Stimulated activated CD8-positive, alpha-beta memory T cell treated with anti-CD3 and anti-CD28 coated beads, Interleukin-4, amount 100 ng/mL, for 24 hours (primary cell): ENCODE results near the gene SLC23A1.
"Not testable (repeated sequence)": the region's sequence is repeated elsewhere in the genome, so short reads cannot be mapped to it uniquely, and the experiment has no call there.

Experiments
- DNase-seq: peaks from one replicate; pipeline ENCODE4 v3.0.0-alpha.2; 2020; ENCODE audit warnings: low read depth

Gene SLC23A1

GRCh38 chr5:139383275-139383992 is at the start of gene SLC23A1:
TSS of gene SLC23A1 (minus strand) at chr5:139383297. CDS start at chr5:139383253, 44 bp downstream.
- DNase-seq: no peak

DNA sequence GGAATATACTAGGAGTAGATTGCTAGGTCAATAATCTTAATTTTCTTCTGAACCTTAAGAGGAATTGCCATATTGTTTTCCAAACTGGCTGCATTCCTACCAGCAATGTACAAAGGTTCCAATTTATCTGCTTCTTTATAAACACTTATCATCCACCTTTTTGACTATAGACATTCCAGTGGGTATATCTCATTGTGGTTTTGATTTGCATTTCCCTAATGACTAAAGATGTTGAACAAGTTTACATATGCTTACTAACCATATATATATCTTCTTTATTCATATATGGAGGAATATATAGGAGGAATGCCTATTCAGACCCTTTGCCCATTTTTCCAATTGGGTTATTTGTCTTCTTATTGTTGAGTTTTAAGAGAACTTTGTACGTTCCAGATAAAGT is 48.6 kb upstream of the SLC23A1 start:
- DNase-seq: no peak

- DNase-seq: no peak
These were observed 46.9 kb upstream of the SLC23A1 start for GRCh38 chr5:139430015-139430414.

- no peak for DNase-seq
These were observed 43.2 kb upstream of the SLC23A1 start for GRCh38 chr5:139426203-139426885.

GRCh38 chr5:139425497-139425896 is 42.4 kb upstream of the SLC23A1 start:
- no peak for DNase-seq

- DNase-seq: no peak
These were observed 39.3 kb upstream of the SLC23A1 start for GRCh38 chr5:139422307-139422893.

GRCh38 chr5:139419226-139420192 is 36.4 kb upstream of the SLC23A1 start:
- no peak for DNase-seq

DNA sequence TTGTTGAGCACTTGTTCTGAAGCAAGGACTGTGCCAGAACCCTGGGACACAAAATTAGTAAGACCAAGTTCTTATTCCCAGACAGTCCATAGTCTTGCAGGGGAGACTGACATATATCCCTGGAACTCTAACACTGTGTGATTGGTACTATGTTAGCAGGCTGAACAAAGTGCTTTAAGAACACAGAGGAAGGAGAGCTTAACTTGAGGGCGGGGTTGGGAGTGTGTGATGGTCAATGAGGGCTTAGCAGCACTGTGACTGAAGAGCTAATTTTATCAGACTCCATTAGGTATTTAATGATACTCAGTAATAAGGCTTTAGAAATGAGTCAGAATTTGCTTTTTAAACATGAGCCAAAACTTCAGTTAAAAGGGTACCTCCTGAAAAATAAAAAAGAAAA is 35.7 kb upstream of the SLC23A1 start:
- DNase-seq: no peak

- DNase-seq: no peak
These were observed 34.1 kb upstream of the SLC23A1 start for GRCh38 chr5:139417214-139417613.

GRCh38 chr5:139416651-139417050 is 33.6 kb upstream of the SLC23A1 start:
- DNase-seq: no peak

GRCh38 chr5:139415869-139416268 is 32.8 kb upstream of the SLC23A1 start:
- DNase-seq: no peak

DNA sequence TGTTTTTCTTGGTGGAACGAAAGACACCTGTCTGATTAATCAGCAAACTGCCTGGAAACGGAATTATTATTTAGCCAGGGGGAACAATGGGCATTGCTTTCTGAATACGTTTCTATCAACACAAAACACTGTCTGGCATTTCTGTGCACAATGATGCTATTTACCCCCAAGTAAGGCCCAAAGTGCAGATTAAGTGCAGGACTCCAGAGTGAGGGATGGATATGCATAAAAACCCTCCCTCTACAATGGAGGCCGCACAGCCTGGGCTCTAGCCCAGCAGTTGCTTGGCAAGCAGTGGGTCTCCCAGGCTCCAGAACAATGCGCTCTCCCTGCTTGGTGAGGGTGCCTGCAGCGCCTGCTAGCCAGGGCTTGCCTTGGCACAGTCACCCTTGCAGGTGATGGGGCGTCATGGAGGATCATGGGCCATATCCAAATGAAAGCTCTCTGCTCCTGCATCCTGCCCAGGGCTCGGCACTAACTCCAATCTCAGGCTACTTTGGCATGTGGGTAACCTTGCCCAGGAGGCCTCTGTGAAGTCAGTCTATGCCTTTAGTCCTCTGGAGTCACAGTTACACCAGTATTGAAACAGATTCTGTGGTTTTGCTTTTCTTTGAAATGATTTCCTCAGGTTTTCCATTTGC is 32.2 kb upstream of the SLC23A1 start:
- DNase-seq: no peak

DNA sequence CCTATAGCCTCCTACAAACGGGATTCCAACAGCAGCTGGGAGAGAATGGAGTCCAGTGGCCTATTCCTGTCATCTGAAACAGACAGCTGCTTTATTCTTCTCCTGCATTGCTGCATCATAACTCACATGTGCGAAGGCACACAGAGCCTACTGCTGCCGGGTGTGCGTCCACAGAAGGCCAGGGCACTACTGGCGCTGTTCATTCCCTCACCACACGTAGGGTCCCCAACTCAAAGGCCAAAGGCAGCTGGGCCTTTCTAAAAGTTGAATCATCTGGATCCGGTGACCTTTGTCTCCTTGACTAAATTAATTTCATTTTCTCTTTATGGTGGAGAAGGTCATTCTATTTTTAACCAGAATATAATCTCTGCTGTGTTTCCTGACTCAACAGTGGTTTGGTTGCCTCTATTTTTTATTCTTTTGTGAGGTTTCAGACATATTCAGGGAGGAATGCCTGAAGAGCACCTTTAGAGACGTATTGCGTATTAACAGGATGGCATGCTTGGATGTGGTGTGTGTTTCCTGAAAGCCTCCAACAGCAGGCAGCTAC is 31.6 kb upstream of the SLC23A1 start:
- no peak for DNase-seq

GRCh38 chr5:139413963-139414362 is 30.9 kb upstream of the SLC23A1 start:
- no peak for DNase-seq

GRCh38 chr5:139413153-139413552 is 30.1 kb upstream of the SLC23A1 start:
- DNase-seq: no peak

DNA sequence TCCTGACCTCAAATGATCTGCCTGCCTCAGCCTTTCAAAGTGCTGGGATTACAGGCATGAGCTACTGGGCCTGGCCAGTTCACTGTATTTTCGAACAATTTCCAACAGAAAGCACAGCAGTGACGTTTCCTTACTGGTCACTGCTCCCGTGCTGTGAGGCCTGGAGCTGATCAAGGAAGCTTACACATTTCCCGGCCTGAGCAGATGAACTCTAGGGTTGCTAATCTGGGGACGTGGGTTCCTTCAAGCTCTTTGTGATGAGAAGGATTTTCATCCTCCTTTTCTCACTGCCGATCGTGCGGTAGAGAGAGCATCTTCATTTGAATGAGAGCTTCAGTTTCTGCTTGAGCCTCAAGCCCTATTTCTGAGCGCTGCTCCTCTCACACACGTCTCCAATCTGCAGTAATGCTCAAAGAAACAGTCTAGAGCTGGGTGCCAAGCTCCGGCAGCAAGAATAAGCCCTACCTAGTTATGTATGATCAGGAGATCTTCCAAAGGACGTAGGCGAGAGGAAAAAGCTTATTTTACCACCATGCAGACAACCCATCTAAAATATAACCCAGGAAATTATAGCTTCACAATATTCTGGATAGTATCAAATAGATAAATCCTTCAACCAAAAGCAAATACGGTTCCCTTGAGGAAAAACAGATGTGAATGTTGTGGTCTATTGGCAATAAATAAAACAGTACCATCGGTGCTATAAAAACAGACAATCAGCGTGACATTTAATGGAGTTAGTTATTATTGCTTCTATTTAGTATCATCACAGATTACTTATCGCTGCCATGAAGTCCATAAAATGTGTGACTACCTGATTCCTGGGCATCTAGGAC is 28.1 kb upstream of the SLC23A1 start:
- DNase-seq: no peak

- DNase-seq: no peak
These were observed 27.3 kb upstream of the SLC23A1 start for GRCh38 chr5:139410121-139410992.

DNA sequence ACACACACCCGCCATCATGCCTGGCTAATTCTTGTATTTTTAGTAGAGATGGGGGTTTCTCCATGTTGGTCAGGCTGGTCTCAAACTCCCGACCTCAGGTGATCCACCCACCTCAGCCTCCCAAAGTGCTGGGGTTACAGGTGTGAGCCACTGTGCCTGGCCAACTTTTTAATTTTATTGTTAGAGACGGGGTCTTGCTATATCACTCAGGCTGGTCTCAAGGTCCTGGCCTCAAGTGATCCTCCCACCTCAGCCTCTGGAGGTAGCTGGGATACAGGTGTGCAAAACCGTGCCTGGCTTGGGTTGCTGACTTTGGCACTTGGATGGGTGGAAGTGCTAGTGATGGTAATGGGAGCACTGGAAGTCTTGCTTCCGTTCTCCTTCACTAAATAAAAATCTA is 26.0 kb upstream of the SLC23A1 start:
- DNase-seq: not testable (repeated sequence)

DNA sequence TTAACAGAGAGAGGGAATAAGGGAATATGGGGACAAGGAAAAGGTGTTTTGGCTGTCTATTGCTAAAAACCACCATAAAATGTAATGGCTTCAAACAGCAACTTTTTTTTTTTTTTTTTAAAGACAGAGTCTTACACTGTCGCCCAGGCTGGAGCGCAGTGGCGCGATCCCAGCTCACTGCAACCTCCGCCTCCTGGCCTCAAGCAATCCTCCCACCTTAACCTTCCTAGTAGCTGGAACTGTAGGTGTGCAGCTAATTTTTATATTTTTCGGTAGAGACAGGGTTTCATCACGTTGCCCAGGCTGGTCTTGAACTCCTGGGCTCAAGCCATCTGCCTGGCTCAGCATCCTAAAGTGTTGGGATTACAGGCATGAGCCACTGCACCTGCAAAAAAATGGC is 25.1 kb upstream of the SLC23A1 start:
- no peak for DNase-seq
